Heart right ventricle (tissue), 16 donors: ENCODE results near the gene GBX1. TPM values are rescaled to one million over a fixed set of nuclear protein-coding genes. Genes with fewer than 3 reads are reported as not detected.
A peak's percentile ranks its signal among the peaks of the same experiment; 100 is the strongest.

Source experiments
- ATAC-seq, 8 donors: fragments of 200-7000 bp; cut with Tn5 transposase; one replicate each; pipeline ENCODE4 v1.9.1; 2020; ENCODE audit warnings: mild to moderate bottlenecking in 8 of 8, moderate library complexity in 8 of 8, moderate number of reproducible peaks in 1 of 8
- DNase-seq, 2 donors: peaks; one replicate each; pipeline ENCODE4 v3.0.0-alpha.2; 2020
- H3K27ac ChIP-seq, 10 donors: fragments of 200-600 bp; sonication (generic) in 2 of 10; one replicate each; pipeline versions ENCODE4 v1.5.0 to v1.8.0; 2020 to 2022; ENCODE audit warnings: mild to moderate bottlenecking in 3 of 10
- H3K27me3 ChIP-seq, 7 donors: fragments of 200-600 bp; one replicate each; pipeline ENCODE4 v1.8.0; 2021 to 2022; ENCODE audit warnings: mild to moderate bottlenecking in 2 of 7
- H3K36me3 ChIP-seq, 9 donors: fragments of 200-600 bp; sonication (generic) in 1 of 9; one replicate each; pipeline versions ENCODE4 v1.5.0 to v1.8.0; 2020 to 2022; ENCODE audit warnings: mild to moderate bottlenecking in 2 of 9
- H3K4me1 ChIP-seq, 9 donors: fragments of 200-600 bp; sonication (generic) in 1 of 9; one replicate each; pipeline versions ENCODE4 v1.5.0 to v1.8.0; 2020 to 2022; ENCODE audit warnings: mild to moderate bottlenecking in 4 of 9
- H3K4me3 ChIP-seq, 10 donors: fragments of 200-600 bp; sonication (generic) in 2 of 10; one replicate each; pipeline versions ENCODE4 v1.5.0 to v1.8.0; 2020 to 2022; ENCODE audit warnings: mild to moderate bottlenecking in 7 of 10, moderate library complexity in 2 of 10
- H3K9me3 ChIP-seq, 11 donors: fragments of 200-600 bp in 10 of 11; sonication (generic) in 2 of 11; one replicate each; pipeline versions ENCODE4 v1.5.0 to v1.8.0; 2013 to 2022; ENCODE audit warnings: mild to moderate bottlenecking in 2 of 11, control low read depth in 1 of 11, moderate library complexity in 1 of 11
- WGBS, 2 donors: extraction: QIAGEN DNeasy Blood & Tissue Kit; methylation state at CpG; one replicate each; pipeline ENCODE4 v1.1.7; 2013; ENCODE audit warnings: inconsistent platforms in 1 of 2; 5-methylcytosine and 5-hydroxymethylcytosine counted together
- intact Hi-C, 10 donors: fragments of 100-400 bp; cut with DNase I; formaldehyde crosslinking; loops; one replicate each; pipeline versions ENCODE4 v1.11.1 to v1.14.2; 2022
- polyA plus RNA-seq, 2 donors: library from polyadenylated mRNA; stranded (reverse); fragments of 200-250 nt; gene quantifications; one replicate each; pipeline ENCODE4 v1.2.3, GENCODE V29; 2013
- total RNA-seq, 10 donors: library from RNA; stranded (reverse); fragmentation: NEBNext Ultra II Directional in 3 of 10; extraction: Animal tissue kit (Norgen Biotek cat#: 25700) in 3 of 10; gene quantifications; one replicate each; pipeline versions ENCODE4 v1.2.1 to v1.2.4, GENCODE V29; 2021 to 2023
- TF ChIP-seq, protein P1 (sequence below), 9 donors: fragments of 200-600 bp; sonication (generic) in 2 of 9; IDR thresholded peaks; one replicate each; pipeline versions ENCODE4 v1.5.0 to v1.8.0; 2021 to 2022; ENCODE audit warnings: antibody characterized with exemption in 9 of 9, mild to moderate bottlenecking in 5 of 9, moderate library complexity in 1 of 9
- donor health status: Arrhythmogenic right ventricular cardiomyopathy.
- donor health status: ischemic (EF 13 %, LVEDD 7.1; RV severe dilation, severe dysfunction).
- donor health status: healthy with polysubstance abuse.
- donor health status: DM: no; HTN: yes; CAD: no.
- donor health status: DM: no; HTN: no; CAD: no.
- donor health status: ischemic (EF 25% LVEDD 6.9; RV normal size, moderate dysfunction).
- donor health status: ischemic (EF 25% LVEDD 5.7; RV mildly dilated, moderate dysfunction).
- donor health status: healthy.
- donor health status: DM: yes; HTN: yes; CAD: no.
- donor health status: Ischemic cardiomyopathy.
- donor health status: ischemic (EF 35%, LVEDD 5.7; RV mildly dilated, moderate dysfunction).
- donor health status: nonischemic (EF 11% LVEDD 7.7; RV severe dilation, severe dysfunction).
- donor health status: DM: yes; HTN: yes; CAD: no.
- donor health status: PGD.
- donor health status: ischemic (EF 29% LVEDD 5.4; RV normal size, mild dysfunction).
- donor health status: nonischemic (EF 23%, LVEDD 6.1; RV moderate dilation, normal function).

GBX1 gene
- total and polyA plus RNA-seq, 12 donors: 0.04 to 2.0 (median 0.93) TPM; not detected in 3

GRCh38 chr7:151113344-151114150 lies 53.9 kb downstream of the GBX1 start:
- ATAC-seq (no peak), DNase-seq (no peak)
- H3K27me3 ChIP-seq: no peaks in the 10 kb centered on the region
- no peak overlapping the region for H3K4me3 ChIP-seq
- TF ChIP-seq, protein P1, sequence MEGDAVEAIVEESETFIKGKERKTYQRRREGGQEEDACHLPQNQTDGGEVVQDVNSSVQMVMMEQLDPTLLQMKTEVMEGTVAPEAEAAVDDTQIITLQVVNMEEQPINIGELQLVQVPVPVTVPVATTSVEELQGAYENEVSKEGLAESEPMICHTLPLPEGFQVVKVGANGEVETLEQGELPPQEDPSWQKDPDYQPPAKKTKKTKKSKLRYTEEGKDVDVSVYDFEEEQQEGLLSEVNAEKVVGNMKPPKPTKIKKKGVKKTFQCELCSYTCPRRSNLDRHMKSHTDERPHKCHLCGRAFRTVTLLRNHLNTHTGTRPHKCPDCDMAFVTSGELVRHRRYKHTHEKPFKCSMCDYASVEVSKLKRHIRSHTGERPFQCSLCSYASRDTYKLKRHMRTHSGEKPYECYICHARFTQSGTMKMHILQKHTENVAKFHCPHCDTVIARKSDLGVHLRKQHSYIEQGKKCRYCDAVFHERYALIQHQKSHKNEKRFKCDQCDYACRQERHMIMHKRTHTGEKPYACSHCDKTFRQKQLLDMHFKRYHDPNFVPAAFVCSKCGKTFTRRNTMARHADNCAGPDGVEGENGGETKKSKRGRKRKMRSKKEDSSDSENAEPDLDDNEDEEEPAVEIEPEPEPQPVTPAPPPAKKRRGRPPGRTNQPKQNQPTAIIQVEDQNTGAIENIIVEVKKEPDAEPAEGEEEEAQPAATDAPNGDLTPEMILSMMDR (IDR thresholded peaks at IDR 0.05): no peak
- 82 to 83% methylated on average over 13 of the region's 13 CpGs for WGBS, 2 donors
- intact Hi-C loops: loop anchor here in 5 of 10 donors (5.0 to 10.0 kb wide), 6 partner anchors 59 to 219 kb away; partner anchors contain the start of genes ABCB8 (in 3 of the 5), CDK5 (in 1 of the 5) and SLC4A2 (in 1 of the 5)
- H3K36me3 ChIP-seq: peaks cover 0 to 16% (median 2%) of the 10 kb centered on the region in 9 donors
- no peak overlapping the region for H3K27ac ChIP-seq
- no peaks in the 10 kb centered on the region for H3K9me3 ChIP-seq
- H3K4me1 ChIP-seq: peaks cover 3 to 45% (median 28%) of the 10 kb centered on the region in 9 donors

DNA sequence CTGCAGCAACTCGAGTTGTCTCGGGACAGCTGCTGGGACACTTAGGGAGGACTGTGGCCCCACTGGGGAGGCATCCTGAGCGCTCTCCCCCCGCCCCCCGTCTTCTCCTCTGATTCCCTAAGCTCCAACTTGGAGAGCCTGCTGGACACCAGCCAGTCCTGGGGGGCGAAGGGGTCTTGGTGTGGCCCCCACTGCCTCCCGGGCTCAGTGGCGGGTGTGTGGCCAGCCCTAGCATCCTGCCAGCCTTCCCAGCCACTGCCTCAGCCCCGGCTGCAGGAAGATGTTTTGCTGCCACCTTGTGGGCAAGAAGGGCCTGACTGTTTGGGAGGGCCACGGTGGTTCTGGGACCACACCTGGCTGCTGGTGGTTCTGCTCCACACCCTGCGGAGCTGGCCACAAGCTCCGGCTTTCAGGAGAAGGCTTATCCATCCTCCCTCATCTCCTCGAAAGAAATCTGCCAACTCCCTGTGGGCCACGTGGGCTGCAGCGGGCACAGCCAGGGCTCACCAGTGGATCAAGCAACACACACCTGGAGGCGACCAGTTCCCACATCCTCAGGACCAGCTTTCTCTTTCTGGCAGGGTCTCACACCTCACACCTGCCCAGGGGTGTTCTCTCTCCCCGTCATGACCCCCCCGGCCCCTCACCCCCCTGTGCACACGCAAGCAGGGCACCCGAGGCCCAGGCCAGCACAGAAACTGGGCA lies 56.4 kb downstream of the GBX1 start:
- H3K4me1 ChIP-seq: peaks cover 3 to 44% (median 28%) of the 10 kb centered on the region in 9 donors
- intact Hi-C loops: loop anchor here in 8 of 10 donors (1.0 to 10.0 kb wide), 10 partner anchors 24 to 216 kb away; partner anchors contain the start of genes ABCB8 (in 6 of the 8), AGAP3 (in 1 of the 8), CDK5 (in 1 of the 8) and SLC4A2 (in 1 of the 8)
- peak; percentile 75 to 91 (median 86) for ATAC-seq
- WGBS, 2 donors: 37 to 38% methylated on average over 20 of the region's 20 CpGs
- H3K4me3 ChIP-seq: no peak overlapping the region
- no peaks in the 10 kb centered on the region for H3K27me3 ChIP-seq
- H3K9me3 ChIP-seq: no peaks in the 10 kb centered on the region
- TF ChIP-seq, protein P1 (IDR thresholded peaks at IDR 0.05): peak; percentile 83 to 95 (median 91)
- H3K36me3 ChIP-seq: peaks cover 0 to 7% (median 0%) of the 10 kb centered on the region in 9 donors
- peak; percentile 78 to 83 for DNase-seq
- no peak overlapping the region for H3K27ac ChIP-seq

GRCh38 chr7:151110236-151110940 lies 57.1 kb downstream of the GBX1 start:
- TF ChIP-seq, protein P1 (IDR thresholded peaks at IDR 0.05): no peak
- DNase-seq (no peak), ATAC-seq (peak in 1 of 8 donors; percentile 3)
- H3K9me3 ChIP-seq: no peaks in the 10 kb centered on the region
- 67 to 69% methylated on average over 11 of the region's 11 CpGs for WGBS, 2 donors
- no peak overlapping the region for H3K4me3 ChIP-seq
- no peaks in the 10 kb centered on the region for H3K27me3 ChIP-seq
- intact Hi-C loops: loop anchor here in 8 of 10 donors (2.0 to 10.0 kb wide), 8 partner anchors 24 to 216 kb away; partner anchors contain the start of genes ABCB8 (in 6 of the 8), AGAP3 (in 1 of the 8), CDK5 (in 1 of the 8) and SLC4A2 (in 1 of the 8)
- H3K36me3 ChIP-seq: peaks cover 0 to 7% (median 0%) of the 10 kb centered on the region in 9 donors
- peak overlapping the region in 2 of 10 donors; percentile 5 to 32 for H3K27ac ChIP-seq
- H3K4me1 ChIP-seq: peaks cover 0 to 37% (median 25%) of the 10 kb centered on the region in 9 donors
